Measurements from ENCODE around the gene ERV3-1. TPM values are rescaled to one million over a fixed set of nuclear protein-coding genes. Genes with fewer than 3 reads are reported as not detected.
"Not testable (repeated sequence)": the region's sequence is repeated elsewhere in the genome, so short reads cannot be mapped to it uniquely, and the experiment has no call there.

ERV3-1 gene
- polyA plus RNA-seq = 10 to 100 TPM in 1 of 3 donors, 1 to 10 TPM in 2; 6.2 to 16.3 (median 7.3) TPM

GRCh38 chr7:65006094-65006992, at the start of gene ERV3-1:
Gene ERV3-1 (minus strand): TSS chr7:65006687. CDS start chr7:64993026, 13,661 bp downstream.
- DNase-seq = peak; percentile 91 to 93 (median 92)
- Mint-ChIP-seq H3K4me3 (peak within 1 kb of the TSS; percentile 95 to 97 (median 95)), H3K36me3 (peaks cover 7 to 17% (median 11%) of the 10 kb centered on the region in 3 donors), H3K27me3 (ENCODE audit: low read depth in 3 of 3) (peaks cover 0 to 8% (median 6%) of the 10 kb centered on the region in 3 donors), H3K9me3 (no peaks in the 10 kb centered on the region), H3K27ac (peak within 1 kb of the TSS; percentile 93 to 97 (median 96)), H3K4me1 (peaks cover 53 to 60% of the 10 kb centered on the region in 2 donors)

- peaks cover 8 to 34% of the 10 kb centered on the region in 2 donors for H3K4me1 Mint-ChIP-seq
- H3K27me3 Mint-ChIP-seq (ENCODE audit: low read depth in 3 of 3); H3K9me3 Mint-ChIP-seq; H3K27ac Mint-ChIP-seq; DNase-seq; H3K4me3 Mint-ChIP-seq: not testable (repeated sequence)
- H3K36me3 Mint-ChIP-seq = peaks cover 5 to 22% (median 20%) of the 10 kb centered on the region in 3 donors
These were observed 49.3 kb upstream of the ERV3-1 start for GRCh38 chr7:65055786-65056185.

GRCh38 chr7:65054466-65054994, 48.0 kb upstream of the ERV3-1 start:
- H3K36me3 Mint-ChIP-seq = peaks cover 0 to 23% (median 21%) of the 10 kb centered on the region in 3 donors
- H3K27ac Mint-ChIP-seq; H3K9me3 Mint-ChIP-seq; H3K27me3 Mint-ChIP-seq (ENCODE audit: low read depth in 3 of 3); H3K4me3 Mint-ChIP-seq; DNase-seq: not testable (repeated sequence)
- peaks cover 8 to 34% of the 10 kb centered on the region in 2 donors for H3K4me1 Mint-ChIP-seq

GRCh38 chr7:65051654-65052053, 45.2 kb upstream of the ERV3-1 start:
- H3K36me3 Mint-ChIP-seq = peaks cover 0 to 14% (median 12%) of the 10 kb centered on the region in 3 donors
- DNase-seq; H3K27ac Mint-ChIP-seq; H3K9me3 Mint-ChIP-seq; H3K27me3 Mint-ChIP-seq (ENCODE audit: low read depth in 3 of 3); H3K4me3 Mint-ChIP-seq: not testable (repeated sequence)
- peaks cover 8 to 35% of the 10 kb centered on the region in 2 donors for H3K4me1 Mint-ChIP-seq

- not testable (repeated sequence) for H3K27me3 Mint-ChIP-seq (ENCODE audit: low read depth in 3 of 3); DNase-seq; H3K4me3 Mint-ChIP-seq; H3K9me3 Mint-ChIP-seq; H3K27ac Mint-ChIP-seq
- peaks cover 0 to 14% (median 13%) of the 10 kb centered on the region in 3 donors for H3K36me3 Mint-ChIP-seq
- H3K4me1 Mint-ChIP-seq = peaks cover 14 to 40% of the 10 kb centered on the region in 2 donors
These were observed 44.7 kb upstream of the ERV3-1 start for GRCh38 chr7:65051139-65051538.

GRCh38 chr7:65046329-65046728, 39.8 kb upstream of the ERV3-1 start:
- Mint-ChIP-seq H3K27ac (peak overlapping the region in 1 of 6 donors; percentile 4), H3K36me3 (peaks cover 0 to 12% (median 10%) of the 10 kb centered on the region in 3 donors), H3K4me1 (peaks cover 14 to 18% of the 10 kb centered on the region in 2 donors)
- not testable (repeated sequence) for H3K9me3 Mint-ChIP-seq; H3K27me3 Mint-ChIP-seq (ENCODE audit: low read depth in 3 of 3); H3K4me3 Mint-ChIP-seq; DNase-seq

GRCh38 chr7:65045589-65045988, 39.1 kb upstream of the ERV3-1 start:
- H3K9me3 Mint-ChIP-seq; DNase-seq; H3K4me3 Mint-ChIP-seq; H3K36me3 Mint-ChIP-seq; H3K27me3 Mint-ChIP-seq (ENCODE audit: low read depth in 3 of 3): not testable (repeated sequence)
- H3K4me1 Mint-ChIP-seq = peaks cover 13 to 14% of the 10 kb centered on the region in 2 donors
- H3K27ac Mint-ChIP-seq = peak overlapping the region in 1 of 6 donors; percentile 50

- not testable (repeated sequence) for H3K9me3 Mint-ChIP-seq, H3K36me3 Mint-ChIP-seq
- peaks cover 2 to 14% (median 3%) of the 10 kb centered on the region in 3 donors for H3K27me3 Mint-ChIP-seq (ENCODE audit: low read depth in 3 of 3)
- peak overlapping the region; percentile 86 to 89 (median 87) for H3K4me3 Mint-ChIP-seq
- peak; percentile 28 to 34 (median 28) for DNase-seq
- peak overlapping the region; percentile 64 to 89 (median 82) for H3K27ac Mint-ChIP-seq
- peaks cover 15 to 19% of the 10 kb centered on the region in 2 donors for H3K4me1 Mint-ChIP-seq
These were observed 32.3 kb upstream of the ERV3-1 start for GRCh38 chr7:65038767-65039166.

GRCh38 chr7:65037740-65038688, 31.5 kb upstream of the ERV3-1 start:
- peak; percentile 87 to 93 (median 92) for DNase-seq
- Mint-ChIP-seq H3K4me1 (peaks cover 15 to 19% of the 10 kb centered on the region in 2 donors), H3K4me3 (peak overlapping the region; percentile 75 to 83 (median 79)), H3K9me3 (peaks cover 0 to 1% (median 0%) of the 10 kb centered on the region in 6 donors), H3K27me3 (ENCODE audit: low read depth in 3 of 3) (peaks cover 2 to 14% (median 3%) of the 10 kb centered on the region in 3 donors), H3K36me3 (no peaks in the 10 kb centered on the region), H3K27ac (peak overlapping the region; percentile 64 to 88 (median 83))

GRCh38 chr7:65036526-65036925, 30.0 kb upstream of the ERV3-1 start:
- Mint-ChIP-seq H3K4me1 (peaks cover 15 to 19% of the 10 kb centered on the region in 2 donors), H3K27me3 (ENCODE audit: low read depth in 3 of 3) (peaks cover 2 to 14% (median 3%) of the 10 kb centered on the region in 3 donors)
- H3K9me3 Mint-ChIP-seq, H3K4me3 Mint-ChIP-seq, H3K36me3 Mint-ChIP-seq, DNase-seq, H3K27ac Mint-ChIP-seq: not testable (repeated sequence)

- H3K9me3 Mint-ChIP-seq, DNase-seq, H3K36me3 Mint-ChIP-seq: not testable (repeated sequence)
- H3K27me3 Mint-ChIP-seq (ENCODE audit: low read depth in 3 of 3) = peaks cover 2 to 14% (median 5%) of the 10 kb centered on the region in 3 donors
- peaks cover 15 to 19% of the 10 kb centered on the region in 2 donors for H3K4me1 Mint-ChIP-seq
- H3K4me3 Mint-ChIP-seq = peak overlapping the region in 1 of 5 donors; percentile 47
- H3K27ac Mint-ChIP-seq = peak overlapping the region in 1 of 6 donors; percentile 55
These were observed 29.0 kb upstream of the ERV3-1 start for GRCh38 chr7:65035469-65035868.

- not testable (repeated sequence) for H3K36me3 Mint-ChIP-seq, H3K9me3 Mint-ChIP-seq, H3K27ac Mint-ChIP-seq, DNase-seq, H3K4me3 Mint-ChIP-seq, H3K4me1 Mint-ChIP-seq
- H3K27me3 Mint-ChIP-seq (ENCODE audit: low read depth in 3 of 3) = peaks cover 2 to 11% (median 9%) of the 10 kb centered on the region in 3 donors
These were observed 27.8 kb upstream of the ERV3-1 start for GRCh38 chr7:65034120-65034782.

GRCh38 chr7:65033391-65033790, 26.9 kb upstream of the ERV3-1 start:
- H3K27me3 Mint-ChIP-seq (ENCODE audit: low read depth in 3 of 3); H3K4me3 Mint-ChIP-seq; DNase-seq; H3K4me1 Mint-ChIP-seq; H3K9me3 Mint-ChIP-seq; H3K36me3 Mint-ChIP-seq; H3K27ac Mint-ChIP-seq: not testable (repeated sequence)
